Gastrocnemius medialis (tissue), 4 donors: ENCODE data around the gene OR3A1.

Source experiments
- CTCF ChIP-seq, 5 experiments: fragments of 450-650 bp in 3 of 5; fragments of 200-600 bp in 2 of 5; sonication (generic) in 2 of 5; IDR thresholded peaks in 4 of 5; conservative IDR thresholded peaks in 1 of 5; 1 replicate in 4 of 5; 2 replicates in 1 of 5; pipeline ENCODE4 v1.5.1; 2016 to 2019; ENCODE audit warnings: antibody characterized with exemption in 5 of 5, mild to moderate bottlenecking in 3 of 5, moderate library complexity in 3 of 5
- POLR2A ChIP-seq, 2 donors: fragments of 450-650 bp; IDR thresholded peaks; one replicate each; pipeline ENCODE4 v1.6.1; 2017; ENCODE audit warnings: antibody characterized with exemption in 2 of 2, mild to moderate bottlenecking in 2 of 2, moderate library complexity in 2 of 2

- TF ChIP-seq CTCF (IDR thresholded peaks at IDR 0.05 in 4 of 5, conservative IDR thresholded peaks at IDR 0.05 in 1 of 5) (no peak), POLR2A (IDR thresholded peaks at IDR 0.05) (no peak)
Observed at GRCh38 chr17:3256575-3256974, 41.6 kb downstream of the OR3A1 start.
